ENCODE measurements around the gene CEACAM16. TPM values are rescaled to one million over a fixed set of nuclear protein-coding genes. Genes with fewer than 3 reads are reported as not detected.

CEACAM16 gene
- polyA plus RNA-seq, 1 donor from 2014 or later, result not detected

DNA sequence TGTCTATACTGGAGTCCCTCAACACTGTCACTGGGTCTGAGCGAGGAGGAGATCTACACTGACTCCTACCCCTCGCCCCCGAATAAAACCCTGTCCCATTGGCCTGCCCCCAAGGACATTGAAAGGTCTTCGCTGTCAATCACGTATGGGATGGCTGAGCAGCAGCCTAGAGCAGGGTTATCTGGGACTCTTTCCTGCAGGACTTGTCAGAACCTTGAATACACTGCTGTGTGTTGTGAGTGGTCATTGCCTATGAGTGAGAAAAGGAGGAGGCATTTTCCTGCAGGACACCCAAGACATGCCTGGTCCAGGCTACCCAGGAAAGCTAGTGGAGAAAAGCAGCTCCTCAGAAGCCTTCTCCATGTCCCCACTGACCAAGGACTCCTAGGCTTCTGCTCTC lies 45.6 kb upstream of the CEACAM16 start:
- Histone ChIP-seq H3K27me3 (ENCODE audit: insufficient read depth, low read depth, low read length) (no peaks in the 10 kb centered on the region), H3K36me3 (ENCODE audit: insufficient read depth, low read length) (peaks cover 1% of the 10 kb centered on the region), H3K9me2 (ENCODE audit: insufficient read depth, low read length) (no peaks in the 10 kb centered on the region), H3F3A (ENCODE audit: insufficient read depth, low read length, poor library complexity, severe bottlenecking) (no peaks in the 10 kb centered on the region), H3K27ac (ENCODE audit: low read length) (no peak overlapping the region), H3K9me3 (ENCODE audit: low read length) (no peaks in the 10 kb centered on the region), H3K4me2 (ENCODE audit: low read length) (no peak overlapping the region), H3K79me2 (replicated peaks; ENCODE audit: insufficient read depth, low read length) (no peaks in the 10 kb centered on the region), H3K4me3 (ENCODE audit: low read length) (no peak overlapping the region), H2AFZ (ENCODE audit: low read depth, low read length) (no peak overlapping the region), H4K20me1 (ENCODE audit: insufficient read depth) (no peaks in the 10 kb centered on the region), H3K9ac (ENCODE audit: low read length) (no peak overlapping the region)
- TF ChIP-seq TAF1 (IDR thresholded peaks at IDR 0.05; ENCODE audit: low read depth) (no peak), SMC3 (conservative IDR thresholded peaks at IDR 0.05; ENCODE audit: poor library complexity) (no peak), MXI1 (conservative IDR thresholded peaks at IDR 0.05; ENCODE audit: poor library complexity, severe bottlenecking) (no peak), RAD21 (conservative IDR thresholded peaks at IDR 0.05) (no peak), EP300 (conservative IDR thresholded peaks at IDR 0.05; ENCODE audit: poor library complexity, severe bottlenecking) (no peak), POLR2AphosphoS5 (IDR thresholded peaks at IDR 0.05) (no peak), EZH2 (IDR thresholded peaks at IDR 0.05; ENCODE audit: borderline replicate concordance, insufficient read depth, low read length, poor library complexity, severe bottlenecking) (no peak)
- TF ChIP-seq, protein P1, sequence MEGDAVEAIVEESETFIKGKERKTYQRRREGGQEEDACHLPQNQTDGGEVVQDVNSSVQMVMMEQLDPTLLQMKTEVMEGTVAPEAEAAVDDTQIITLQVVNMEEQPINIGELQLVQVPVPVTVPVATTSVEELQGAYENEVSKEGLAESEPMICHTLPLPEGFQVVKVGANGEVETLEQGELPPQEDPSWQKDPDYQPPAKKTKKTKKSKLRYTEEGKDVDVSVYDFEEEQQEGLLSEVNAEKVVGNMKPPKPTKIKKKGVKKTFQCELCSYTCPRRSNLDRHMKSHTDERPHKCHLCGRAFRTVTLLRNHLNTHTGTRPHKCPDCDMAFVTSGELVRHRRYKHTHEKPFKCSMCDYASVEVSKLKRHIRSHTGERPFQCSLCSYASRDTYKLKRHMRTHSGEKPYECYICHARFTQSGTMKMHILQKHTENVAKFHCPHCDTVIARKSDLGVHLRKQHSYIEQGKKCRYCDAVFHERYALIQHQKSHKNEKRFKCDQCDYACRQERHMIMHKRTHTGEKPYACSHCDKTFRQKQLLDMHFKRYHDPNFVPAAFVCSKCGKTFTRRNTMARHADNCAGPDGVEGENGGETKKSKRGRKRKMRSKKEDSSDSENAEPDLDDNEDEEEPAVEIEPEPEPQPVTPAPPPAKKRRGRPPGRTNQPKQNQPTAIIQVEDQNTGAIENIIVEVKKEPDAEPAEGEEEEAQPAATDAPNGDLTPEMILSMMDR (IDR thresholded peaks at IDR 0.05; ENCODE audit: poor library complexity, severe bottlenecking), result no peak
- TF ChIP-seq, protein P2, sequence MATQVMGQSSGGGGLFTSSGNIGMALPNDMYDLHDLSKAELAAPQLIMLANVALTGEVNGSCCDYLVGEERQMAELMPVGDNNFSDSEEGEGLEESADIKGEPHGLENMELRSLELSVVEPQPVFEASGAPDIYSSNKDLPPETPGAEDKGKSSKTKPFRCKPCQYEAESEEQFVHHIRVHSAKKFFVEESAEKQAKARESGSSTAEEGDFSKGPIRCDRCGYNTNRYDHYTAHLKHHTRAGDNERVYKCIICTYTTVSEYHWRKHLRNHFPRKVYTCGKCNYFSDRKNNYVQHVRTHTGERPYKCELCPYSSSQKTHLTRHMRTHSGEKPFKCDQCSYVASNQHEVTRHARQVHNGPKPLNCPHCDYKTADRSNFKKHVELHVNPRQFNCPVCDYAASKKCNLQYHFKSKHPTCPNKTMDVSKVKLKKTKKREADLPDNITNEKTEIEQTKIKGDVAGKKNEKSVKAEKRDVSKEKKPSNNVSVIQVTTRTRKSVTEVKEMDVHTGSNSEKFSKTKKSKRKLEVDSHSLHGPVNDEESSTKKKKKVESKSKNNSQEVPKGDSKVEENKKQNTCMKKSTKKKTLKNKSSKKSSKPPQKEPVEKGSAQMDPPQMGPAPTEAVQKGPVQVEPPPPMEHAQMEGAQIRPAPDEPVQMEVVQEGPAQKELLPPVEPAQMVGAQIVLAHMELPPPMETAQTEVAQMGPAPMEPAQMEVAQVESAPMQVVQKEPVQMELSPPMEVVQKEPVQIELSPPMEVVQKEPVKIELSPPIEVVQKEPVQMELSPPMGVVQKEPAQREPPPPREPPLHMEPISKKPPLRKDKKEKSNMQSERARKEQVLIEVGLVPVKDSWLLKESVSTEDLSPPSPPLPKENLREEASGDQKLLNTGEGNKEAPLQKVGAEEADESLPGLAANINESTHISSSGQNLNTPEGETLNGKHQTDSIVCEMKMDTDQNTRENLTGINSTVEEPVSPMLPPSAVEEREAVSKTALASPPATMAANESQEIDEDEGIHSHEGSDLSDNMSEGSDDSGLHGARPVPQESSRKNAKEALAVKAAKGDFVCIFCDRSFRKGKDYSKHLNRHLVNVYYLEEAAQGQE (IDR thresholded peaks at IDR 0.05; ENCODE audit: borderline replicate concordance), result no peak

DNA sequence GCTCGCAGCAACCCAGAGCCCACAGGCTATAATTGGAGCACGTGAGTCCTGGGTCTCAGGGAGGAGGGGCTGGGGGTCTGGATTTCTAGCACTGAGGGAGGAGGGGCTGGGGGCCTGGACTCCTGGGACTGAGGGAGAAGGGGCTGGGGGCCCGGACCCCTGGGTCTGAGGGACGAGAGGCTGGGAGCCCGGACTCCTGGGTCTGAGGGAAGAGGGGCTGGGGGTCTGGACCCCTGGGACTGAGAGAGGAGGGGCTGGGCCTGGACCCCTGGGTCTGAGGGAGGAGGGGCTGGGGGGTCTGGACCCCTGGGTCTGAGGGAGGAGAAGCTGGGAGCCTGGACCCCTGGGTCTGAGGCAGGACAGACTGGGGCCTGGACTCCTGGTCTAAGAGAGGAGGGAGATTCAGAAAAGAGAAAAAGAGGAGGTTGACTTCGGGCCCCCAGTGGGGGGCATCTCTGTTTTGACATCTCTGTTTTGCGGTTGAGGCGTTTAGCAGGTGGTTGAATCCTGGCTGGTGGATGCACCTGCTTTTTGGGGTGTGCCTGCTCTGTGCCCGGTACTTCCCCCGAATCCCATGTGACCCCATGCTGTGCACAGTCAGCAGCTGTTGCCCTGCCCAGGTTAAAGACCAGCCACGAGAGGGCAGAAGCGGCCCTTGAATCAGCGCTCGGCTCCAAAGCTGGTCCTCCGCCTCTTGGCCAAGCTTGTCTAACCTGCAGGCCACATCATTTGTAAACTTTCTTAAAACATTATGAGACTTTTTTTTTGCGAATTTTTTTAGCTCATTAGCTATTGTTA lies 44.8 kb upstream of the CEACAM16 start:
- H3K79me2 ChIP-seq (replicated peaks; ENCODE audit: insufficient read depth, low read length), result no peaks in the 10 kb centered on the region

More for the DNA sequence above, 44.8 kb upstream of the CEACAM16 start:
- Histone ChIP-seq H3K27me3 (ENCODE audit: insufficient read depth, low read depth, low read length) (no peaks in the 10 kb centered on the region), H3K9ac (ENCODE audit: low read length) (no peak overlapping the region), H3K4me2 (ENCODE audit: low read length) (no peak overlapping the region), H3K4me3 (ENCODE audit: low read length) (no peak overlapping the region), H3K9me3 (ENCODE audit: low read length) (no peaks in the 10 kb centered on the region), H2AFZ (ENCODE audit: low read depth, low read length) (no peak overlapping the region), H3F3A (ENCODE audit: insufficient read depth, low read length, poor library complexity, severe bottlenecking) (no peaks in the 10 kb centered on the region), H3K36me3 (ENCODE audit: insufficient read depth, low read length) (peaks cover 5% of the 10 kb centered on the region), H3K27ac (ENCODE audit: low read length) (no peak overlapping the region), H4K20me1 (ENCODE audit: insufficient read depth) (no peaks in the 10 kb centered on the region), H3K9me2 (ENCODE audit: insufficient read depth, low read length) (no peaks in the 10 kb centered on the region)
- TF ChIP-seq EP300 (conservative IDR thresholded peaks at IDR 0.05; ENCODE audit: poor library complexity, severe bottlenecking) (no peak), SMC3 (conservative IDR thresholded peaks at IDR 0.05; ENCODE audit: poor library complexity) (no peak), POLR2AphosphoS5 (IDR thresholded peaks at IDR 0.05) (no peak), MXI1 (conservative IDR thresholded peaks at IDR 0.05; ENCODE audit: poor library complexity, severe bottlenecking) (no peak), RAD21 (conservative IDR thresholded peaks at IDR 0.05) (no peak), TAF1 (IDR thresholded peaks at IDR 0.05; ENCODE audit: low read depth) (no peak), EZH2 (IDR thresholded peaks at IDR 0.05; ENCODE audit: borderline replicate concordance, insufficient read depth, low read length, poor library complexity, severe bottlenecking) (no peak)
- TF ChIP-seq, protein P1 (IDR thresholded peaks at IDR 0.05; ENCODE audit: poor library complexity, severe bottlenecking), result no peak
- TF ChIP-seq, protein P2 (IDR thresholded peaks at IDR 0.05; ENCODE audit: borderline replicate concordance), result no peak
